Karpas-422 (cell line): ENCODE measurements around the gene GSTT2. TPM values are rescaled to one million over a fixed set of nuclear protein-coding genes. Genes with fewer than 3 reads are reported as not detected.

Source experiments
- DNase-seq: peaks from one replicate; pipeline ENCODE4 v3.0.0-alpha.2; 2015
- H2AFZ ChIP-seq: fragments of 200-600 bp; sonication (generic); 2 replicates; pipeline ENCODE4 v1.6.1; 2014; ENCODE audit warnings: antibody characterized with exemption, low read length, mixed read lengths
- H3K27ac ChIP-seq: fragments of 200-600 bp; sonication (generic); 2 replicates; pipeline ENCODE4 v1.5.1; 2014; ENCODE audit warnings: mild to moderate bottlenecking, low read length, moderate library complexity
- H3K27me3 ChIP-seq: fragments of 200-600 bp; sonication (generic); 2 replicates; pipeline ENCODE4 v1.6.1; 2014; ENCODE audit warnings: low read length, mixed read lengths
- H3K36me3 ChIP-seq: fragments of 200-600 bp; sonication (generic); 2 replicates; pipeline ENCODE4 v1.6.1; 2014; ENCODE audit warnings: low read length, mixed read lengths; ENCODE audit not compliant: insufficient read depth
- H3K4me1 ChIP-seq: fragments of 200-600 bp; sonication (generic); 2 replicates; pipeline ENCODE4 v1.6.1; 2014; ENCODE audit warnings: mild to moderate bottlenecking, low read length, mixed read lengths
- H3K4me2 ChIP-seq: fragments of 200-600 bp; sonication (generic); 2 replicates; pipeline ENCODE4 v1.6.1; 2014; ENCODE audit warnings: low read length, low read depth, mild to moderate bottlenecking; ENCODE audit not compliant: poor library complexity, severe bottlenecking
- H3K4me3 ChIP-seq: fragments of 200-600 bp; sonication (generic); 2 replicates; pipeline ENCODE4 v1.5.1; 2014; ENCODE audit warnings: mild to moderate bottlenecking, antibody characterized with exemption, low read length, mixed read lengths
- H3K79me2 ChIP-seq: fragments of 200-600 bp; sonication (generic); 2 replicates; pipeline ENCODE4 v1.6.1; 2014; ENCODE audit warnings: mild to moderate bottlenecking, low read length, mixed read lengths
- H3K9ac ChIP-seq: fragments of 200-600 bp; sonication (generic); 2 replicates; pipeline ENCODE4 v1.6.0; 2014; ENCODE audit warnings: low read length
- H3K9me2 ChIP-seq: fragments of 200-600 bp; sonication (generic), shearing (Covaris generic); replicated peaks from 2 replicates; pipeline ENCODE4 v1.6.0; 2014; ENCODE audit warnings: mild to moderate bottlenecking, low read length, moderate library complexity; ENCODE audit not compliant: insufficient read depth
- H3K9me3 ChIP-seq: fragments of 300-700, 200-600 bp; sonication (generic); 2 replicates; pipeline ENCODE4 v1.6.1; 2014; ENCODE audit warnings: low read length, mixed read lengths
- H4K20me1 ChIP-seq: fragments of 200-600 bp; sonication (generic); 2 replicates; pipeline ENCODE4 v1.6.1; 2014; ENCODE audit warnings: mild to moderate bottlenecking, antibody characterized with exemption, low read length, low read depth; ENCODE audit not compliant: insufficient read depth
- total RNA-seq: library from RNA; depleted of rRNA; stranded (reverse); fragments of >200 nt; shearing (Covaris generic); gene quantifications from 2 replicates; pipeline ENCODE4 v1.2.3, GENCODE V29; 2014; ENCODE audit warnings: low replicate concordance

Gene GSTT2
- total RNA-seq, 1 experiment from 2014 or later, result not detected

- peaks cover 7% of the 10 kb centered on the region; the same call in 1 of the 2 replicates for H3K4me1 ChIP-seq
- no peak overlapping the region for H3K27ac ChIP-seq
- H3K4me3 ChIP-seq, result no peak overlapping the region
- no peaks in the 10 kb centered on the region for H3K9me3 ChIP-seq
- DNase-seq, result no peak
- H3K9me2 ChIP-seq, result no peaks in the 10 kb centered on the region
- H3K4me2 ChIP-seq, result no peak overlapping the region
- no peak overlapping the region for H3K9ac ChIP-seq
- H3K36me3 ChIP-seq, result no peaks in the 10 kb centered on the region; the same call in 1 of the 2 replicates
- no peaks in the 10 kb centered on the region for H3K27me3 ChIP-seq
- H2AFZ ChIP-seq, result no peak overlapping the region
- H4K20me1 ChIP-seq, result 0 out of 2 replicates have a peak, but pooled peaks cover 13% of the 10 kb centered on the region
- H3K79me2 ChIP-seq, result peaks cover 21% of the 10 kb centered on the region; the same call in 1 of the 2 replicates
Observed at GRCh38 chr22:24024354-24024753, 44.4 kb downstream of the GSTT2 start.

GRCh38 chr22:24025475-24025874 lies 45.5 kb downstream of the GSTT2 start:
- Histone ChIP-seq H3K4me2 (no peak overlapping the region), H3K9me3 (no peaks in the 10 kb centered on the region), H3K4me1 (peaks cover 17% of the 10 kb centered on the region), H3K36me3 (no peaks in the 10 kb centered on the region; the same call in 1 of the 2 replicates), H3K9ac (no peak overlapping the region), H3K4me3 (no peak overlapping the region), H3K79me2 (peaks cover 27% of the 10 kb centered on the region; the same call in 1 of the 2 replicates), H3K9me2 (no peaks in the 10 kb centered on the region), H2AFZ (no peak overlapping the region), H4K20me1 (0 out of 2 replicates have a peak, but pooled peaks cover 18% of the 10 kb centered on the region), H3K27me3 (no peaks in the 10 kb centered on the region), H3K27ac (no peak overlapping the region)
- DNase-seq, result no peak

GRCh38 chr22:24026056-24026455 lies 46.1 kb downstream of the GSTT2 start:
- 0 out of 2 replicates have a peak, but pooled peaks cover 18% of the 10 kb centered on the region for H4K20me1 ChIP-seq
- H3K9ac ChIP-seq, result no peak overlapping the region
- no peaks in the 10 kb centered on the region for H3K27me3 ChIP-seq
- H3K4me3 ChIP-seq, result no peak overlapping the region
- no peak overlapping the region for H2AFZ ChIP-seq
- H3K36me3 ChIP-seq, result no peaks in the 10 kb centered on the region; the same call in 1 of the 2 replicates
- peaks cover 29% of the 10 kb centered on the region; the same call in 1 of the 2 replicates for H3K79me2 ChIP-seq
- DNase-seq, result no peak
- H3K27ac ChIP-seq, result no peak overlapping the region
- H3K9me2 ChIP-seq, result no peaks in the 10 kb centered on the region
- no peaks in the 10 kb centered on the region for H3K9me3 ChIP-seq
- H3K4me1 ChIP-seq, result peaks cover 21% of the 10 kb centered on the region
- no peak overlapping the region for H3K4me2 ChIP-seq

GRCh38 chr22:24026733-24027132 lies 46.8 kb downstream of the GSTT2 start:
- no peaks in the 10 kb centered on the region for H3K9me3 ChIP-seq

GRCh38 chr22:24027389-24027975 lies 47.5 kb downstream of the GSTT2 start:
- no peaks in the 10 kb centered on the region for H3K27me3 ChIP-seq
- H3K4me1 ChIP-seq, result peaks cover 21% of the 10 kb centered on the region
- H3K79me2 ChIP-seq, result peaks cover 43% of the 10 kb centered on the region; the same call in 1 of the 2 replicates
- no peak overlapping the region for H3K4me3 ChIP-seq
- H2AFZ ChIP-seq, result no peak overlapping the region
- no peak overlapping the region for H3K27ac ChIP-seq
- no peak for DNase-seq
- H3K9ac ChIP-seq, result no peak overlapping the region
- H3K4me2 ChIP-seq, result no peak overlapping the region
- H4K20me1 ChIP-seq, result 0 out of 2 replicates have a peak, but pooled peaks cover 18% of the 10 kb centered on the region
- no peaks in the 10 kb centered on the region for H3K9me2 ChIP-seq
- H3K36me3 ChIP-seq, result no peaks in the 10 kb centered on the region; the same call in 1 of the 2 replicates
- no peaks in the 10 kb centered on the region for H3K9me3 ChIP-seq

More at GRCh38 chr22:24026733-24027132, 46.8 kb downstream of the GSTT2 start:
- H3K4me1 ChIP-seq, result peaks cover 21% of the 10 kb centered on the region
- peaks cover 36% of the 10 kb centered on the region; the same call in 1 of the 2 replicates for H3K79me2 ChIP-seq
- H3K27me3 ChIP-seq, result no peaks in the 10 kb centered on the region
- H3K36me3 ChIP-seq, result no peaks in the 10 kb centered on the region; the same call in 1 of the 2 replicates
- DNase-seq, result no peak
- H2AFZ ChIP-seq, result no peak overlapping the region
- H4K20me1 ChIP-seq, result 0 out of 2 replicates have a peak, but pooled peaks cover 18% of the 10 kb centered on the region
- no peak overlapping the region for H3K9ac ChIP-seq
- H3K27ac ChIP-seq, result no peak overlapping the region
- no peak overlapping the region for H3K4me2 ChIP-seq
- H3K9me2 ChIP-seq, result no peaks in the 10 kb centered on the region
- no peak overlapping the region for H3K4me3 ChIP-seq

- Histone ChIP-seq H3K9me3 (no peaks in the 10 kb centered on the region), H4K20me1 (0 out of 2 replicates have a peak, but pooled peaks cover 18% of the 10 kb centered on the region), H3K4me1 (peaks cover 21% of the 10 kb centered on the region), H3K79me2 (peaks cover 43% of the 10 kb centered on the region; the same call in 1 of the 2 replicates), H3K9me2 (no peaks in the 10 kb centered on the region), H3K27me3 (no peaks in the 10 kb centered on the region), H3K27ac (no peak overlapping the region), H3K4me2 (no peak overlapping the region), H2AFZ (no peak overlapping the region), H3K4me3 (no peak overlapping the region), H3K36me3 (no peaks in the 10 kb centered on the region), H3K9ac (no peak overlapping the region)
- no peak for DNase-seq
Observed at GRCh38 chr22:24027991-24028390, 48.1 kb downstream of the GSTT2 start.

- H3K4me3 ChIP-seq, result no peak overlapping the region
- no peaks in the 10 kb centered on the region for H3K9me3 ChIP-seq
- H3K4me1 ChIP-seq, result peaks cover 22% of the 10 kb centered on the region
- H3K36me3 ChIP-seq, result no peaks in the 10 kb centered on the region
- no peak for DNase-seq
- H3K9ac ChIP-seq, result no peak overlapping the region
- no peaks in the 10 kb centered on the region for H3K9me2 ChIP-seq
- H3K79me2 ChIP-seq, result peaks cover 41% of the 10 kb centered on the region
- H3K4me2 ChIP-seq, result no peak overlapping the region
- H3K27me3 ChIP-seq, result no peaks in the 10 kb centered on the region
- no peak overlapping the region for H3K27ac ChIP-seq
- 0 out of 2 replicates have a peak, but pooled peaks cover 18% of the 10 kb centered on the region for H4K20me1 ChIP-seq
- no peak overlapping the region for H2AFZ ChIP-seq
Observed at GRCh38 chr22:24028533-24028932, 48.6 kb downstream of the GSTT2 start.

GRCh38 chr22:24029304-24029703 lies 49.4 kb downstream of the GSTT2 start:
- H3K27ac ChIP-seq, result no peak overlapping the region
- H3K79me2 ChIP-seq, result peaks cover 47% of the 10 kb centered on the region
- no peaks in the 10 kb centered on the region for H3K36me3 ChIP-seq
- no peak for DNase-seq
- H3K27me3 ChIP-seq, result no peaks in the 10 kb centered on the region
- H3K9me3 ChIP-seq, result no peaks in the 10 kb centered on the region
- no peak overlapping the region for H3K4me2 ChIP-seq
- H3K4me1 ChIP-seq, result peaks cover 30% of the 10 kb centered on the region
- no peaks in the 10 kb centered on the region for H3K9me2 ChIP-seq
- H4K20me1 ChIP-seq, result 0 out of 2 replicates have a peak, but pooled peaks cover 18% of the 10 kb centered on the region
- no peak overlapping the region for H2AFZ ChIP-seq
- no peak overlapping the region for H3K4me3 ChIP-seq
- H3K9ac ChIP-seq, result no peak overlapping the region
